Left lung (tissue), 10 donors: ENCODE data around the gene TRIM65. TPM values are rescaled to one million over a fixed set of nuclear protein-coding genes. Genes with fewer than 3 reads are reported as not detected.

Experiments used
- ATAC-seq: fragments of 200-7000 bp; cut with Tn5 transposase; one replicate; pipeline ENCODE4 v1.9.1; 2020; ENCODE audit warnings: moderate library complexity
- DNase-seq, 4 donors: peaks; one replicate each; pipeline ENCODE4 v3.0.0-alpha.2; 2013 to 2020
- H3K27ac ChIP-seq, 2 donors: fragments of 200-600 bp; sonication (generic) in 1 of 2; one replicate each; pipeline versions ENCODE4 v1.5.0 to v1.8.0; 2020 to 2021
- H3K27me3 ChIP-seq, 2 donors: fragments of 200-600 bp; sonication (generic) in 1 of 2; one replicate each; pipeline versions ENCODE4 v1.5.0 to v1.8.0; 2020 to 2021
- H3K36me3 ChIP-seq, 2 donors: fragments of 200-600 bp; sonication (generic) in 1 of 2; one replicate each; pipeline versions ENCODE4 v1.5.0 to v1.8.0; 2020 to 2021
- H3K4me1 ChIP-seq, 2 donors: fragments of 200-600 bp; one replicate each; pipeline ENCODE4 v1.8.0; 2021
- H3K4me3 ChIP-seq, 2 donors: fragments of 200-600 bp; sonication (generic) in 1 of 2; one replicate each; pipeline versions ENCODE4 v1.5.0 to v1.8.0; 2020 to 2021; ENCODE audit warnings: mild to moderate bottlenecking in 1 of 2
- H3K9me3 ChIP-seq, 2 donors: fragments of 200-600 bp; sonication (generic) in 1 of 2; one replicate each; pipeline versions ENCODE4 v1.5.0 to v1.8.0; 2020 to 2021
- intact Hi-C, 2 donors: fragments of 100-400 bp; cut with DNase I; formaldehyde crosslinking; loops; one replicate each; pipeline versions ENCODE4 v1.11.2 to v1.14.2; 2022
- polyA plus RNA-seq, 6 donors: library from polyadenylated mRNA; unstranded; fragments of 120-200 nt; gene quantifications; one replicate each; pipeline ENCODE4 v1.2.1, GENCODE V29; 2013; ENCODE audit not compliant: insufficient read length in 6 of 6
- total RNA-seq, 2 donors: library from RNA; stranded (reverse); fragmentation: NEBNext Ultra II Directional; extraction: Animal tissue kit (Norgen Biotek cat#: 25700); gene quantifications; one replicate each; pipeline ENCODE4 v1.2.1, GENCODE V29; 2021
- TF ChIP-seq, protein P1 (sequence below), 2 donors: fragments of 200-600 bp; sonication (generic) in 1 of 2; IDR thresholded peaks; one replicate each; pipeline versions ENCODE4 v1.5.0 to v1.8.0; 2021; ENCODE audit warnings: antibody characterized with exemption in 2 of 2
- donor health status: DM: no; HTN: yes; CAD: no.
- donor health status: DM: no; HTN: no; CAD: no.

The TRIM65 gene
- total and polyA plus RNA-seq, 8 donors: 15.8 to 35.1 (median 20.0) TPM

DNA sequence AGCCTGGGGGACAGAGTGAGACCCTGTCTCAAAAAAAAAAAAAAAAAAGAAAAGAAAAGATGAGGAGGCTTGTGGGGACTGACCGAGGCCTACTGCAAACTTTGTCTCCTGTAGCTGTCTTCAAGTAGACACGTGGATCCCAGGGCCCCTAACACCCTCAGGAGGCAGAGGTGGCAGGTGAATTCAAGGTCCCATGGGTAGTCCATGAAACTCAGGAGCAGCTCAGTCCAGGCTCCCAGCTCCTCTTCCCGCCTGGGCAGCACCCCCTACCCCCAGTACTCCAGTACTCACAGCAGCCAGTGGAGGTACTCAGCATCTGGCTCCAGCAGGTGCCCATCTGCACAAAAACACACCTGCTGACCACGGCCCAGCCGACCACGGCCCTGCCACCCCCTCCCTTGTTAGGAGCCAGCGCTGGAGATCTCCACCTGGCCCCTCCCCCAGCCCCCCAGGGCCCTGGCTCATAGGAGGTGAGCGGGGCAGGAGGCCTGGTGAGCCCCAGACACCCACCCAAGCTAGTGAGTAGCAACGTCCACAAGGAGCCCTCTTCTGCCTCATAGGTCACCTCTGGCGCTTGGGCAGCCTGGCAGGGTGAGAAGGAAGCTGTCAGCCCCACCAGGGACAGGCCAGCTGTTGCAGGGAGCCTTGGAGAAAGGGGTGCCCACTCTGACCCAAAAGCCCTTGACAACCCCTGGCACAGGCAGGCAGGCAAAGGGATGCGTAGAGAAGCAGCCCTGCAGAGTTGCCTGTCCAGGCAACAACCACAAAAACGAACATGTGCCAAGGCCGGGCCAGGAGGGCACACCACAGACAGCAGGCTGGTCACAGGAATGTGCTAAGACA is 4.2 kb upstream of the TRIM65 start:
- intact Hi-C loops: no loop called here
- ATAC-seq (no peak), DNase-seq (no peak)
- peaks cover 15 to 33% of the 10 kb centered on the region in 2 donors for H3K4me1 ChIP-seq
- TF ChIP-seq, protein P1, sequence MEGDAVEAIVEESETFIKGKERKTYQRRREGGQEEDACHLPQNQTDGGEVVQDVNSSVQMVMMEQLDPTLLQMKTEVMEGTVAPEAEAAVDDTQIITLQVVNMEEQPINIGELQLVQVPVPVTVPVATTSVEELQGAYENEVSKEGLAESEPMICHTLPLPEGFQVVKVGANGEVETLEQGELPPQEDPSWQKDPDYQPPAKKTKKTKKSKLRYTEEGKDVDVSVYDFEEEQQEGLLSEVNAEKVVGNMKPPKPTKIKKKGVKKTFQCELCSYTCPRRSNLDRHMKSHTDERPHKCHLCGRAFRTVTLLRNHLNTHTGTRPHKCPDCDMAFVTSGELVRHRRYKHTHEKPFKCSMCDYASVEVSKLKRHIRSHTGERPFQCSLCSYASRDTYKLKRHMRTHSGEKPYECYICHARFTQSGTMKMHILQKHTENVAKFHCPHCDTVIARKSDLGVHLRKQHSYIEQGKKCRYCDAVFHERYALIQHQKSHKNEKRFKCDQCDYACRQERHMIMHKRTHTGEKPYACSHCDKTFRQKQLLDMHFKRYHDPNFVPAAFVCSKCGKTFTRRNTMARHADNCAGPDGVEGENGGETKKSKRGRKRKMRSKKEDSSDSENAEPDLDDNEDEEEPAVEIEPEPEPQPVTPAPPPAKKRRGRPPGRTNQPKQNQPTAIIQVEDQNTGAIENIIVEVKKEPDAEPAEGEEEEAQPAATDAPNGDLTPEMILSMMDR (IDR thresholded peaks at IDR 0.05): no peak
- peaks cover 0 to 52% of the 10 kb centered on the region in 2 donors for H3K36me3 ChIP-seq
- no peak overlapping the region for H3K4me3 ChIP-seq
- no peak overlapping the region for H3K27ac ChIP-seq
- no peaks in the 10 kb centered on the region for H3K27me3 ChIP-seq
- H3K9me3 ChIP-seq: no peaks in the 10 kb centered on the region

DNA sequence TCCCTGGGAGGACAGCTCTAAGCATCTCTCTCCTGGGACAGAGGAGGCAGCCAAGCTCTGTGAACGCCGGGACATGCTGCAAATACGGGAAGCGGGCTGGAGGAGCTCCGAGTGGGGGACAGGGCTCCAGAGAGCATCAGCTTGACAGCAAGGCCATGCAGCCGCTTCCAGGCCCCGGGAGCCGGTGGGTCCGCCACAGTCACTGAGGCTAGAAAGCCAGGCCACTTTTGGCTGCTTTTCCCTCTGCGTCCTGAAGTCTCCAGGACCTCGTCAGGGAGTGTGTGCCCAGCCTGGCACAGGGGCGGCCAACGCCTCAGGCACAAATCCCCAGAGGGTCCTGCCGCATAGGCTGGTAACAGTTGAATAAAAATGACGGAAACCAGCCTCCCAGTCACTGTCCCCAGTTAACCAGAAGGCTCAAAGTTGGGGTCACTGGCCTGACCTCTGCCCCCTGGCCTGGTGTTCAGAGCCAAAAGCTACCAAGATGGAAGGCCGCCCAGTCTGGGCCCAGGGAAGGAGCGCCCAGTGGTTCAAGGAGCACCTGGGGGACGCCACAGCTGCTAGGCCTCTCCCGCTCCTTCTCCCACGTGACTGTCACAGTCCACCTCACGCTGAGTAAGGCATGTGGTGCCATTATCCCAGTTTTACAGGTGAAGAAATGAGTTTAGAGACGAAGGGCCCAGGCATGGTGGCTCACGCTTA is 3.2 kb upstream of the TRIM65 start:
- H3K9me3 ChIP-seq: no peaks in the 10 kb centered on the region
- H3K4me3 ChIP-seq: no peak overlapping the region
- ATAC-seq (no peak), DNase-seq (no peak)
- H3K4me1 ChIP-seq: peaks cover 19 to 35% of the 10 kb centered on the region in 2 donors
- H3K27ac ChIP-seq: no peak overlapping the region
- no peaks in the 10 kb centered on the region for H3K27me3 ChIP-seq
- intact Hi-C loops: loop anchor here in 1 of 2 donors (10.0 kb wide), 1 partner anchor 125 kb away; a partner anchor contains a TSS
- H3K36me3 ChIP-seq: peaks cover 0 to 52% of the 10 kb centered on the region in 2 donors
- TF ChIP-seq, protein P1 (IDR thresholded peaks at IDR 0.05): no peak

DNA sequence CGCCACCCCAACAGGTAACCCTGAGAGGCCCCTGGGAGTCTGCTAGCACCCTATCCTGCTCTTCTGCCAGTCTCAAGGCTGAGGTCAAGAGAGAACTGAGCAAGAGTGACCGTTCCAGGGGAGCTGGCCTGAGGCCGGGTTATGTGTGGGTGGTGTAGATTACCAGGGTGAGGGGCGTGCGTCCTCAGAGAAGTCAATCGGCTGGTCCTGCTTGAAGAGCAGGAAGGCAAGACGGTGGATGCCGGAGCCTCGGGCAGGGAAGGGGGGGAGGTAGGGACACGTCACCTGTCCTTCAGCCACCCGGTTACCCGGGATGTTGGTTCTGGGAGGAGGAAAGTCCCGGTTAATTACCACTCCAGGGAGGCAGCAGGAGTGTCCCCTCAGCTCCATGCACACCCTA is 2.6 kb upstream of the TRIM65 start:
- Histone ChIP-seq H3K27ac (no peak overlapping the region), H3K36me3 (peaks cover 0 to 52% of the 10 kb centered on the region in 2 donors), H3K27me3 (no peaks in the 10 kb centered on the region), H3K4me1 (peaks cover 24 to 40% of the 10 kb centered on the region in 2 donors), H3K9me3 (no peaks in the 10 kb centered on the region), H3K4me3 (no peak overlapping the region)
- no peak for ATAC-seq
- DNase-seq: no peak
- TF ChIP-seq, protein P1 (IDR thresholded peaks at IDR 0.05): no peak
- intact Hi-C loops: loop anchor here in 1 of 2 donors (10.0 kb wide), 1 partner anchor 125 kb away; a partner anchor contains a TSS

DNA sequence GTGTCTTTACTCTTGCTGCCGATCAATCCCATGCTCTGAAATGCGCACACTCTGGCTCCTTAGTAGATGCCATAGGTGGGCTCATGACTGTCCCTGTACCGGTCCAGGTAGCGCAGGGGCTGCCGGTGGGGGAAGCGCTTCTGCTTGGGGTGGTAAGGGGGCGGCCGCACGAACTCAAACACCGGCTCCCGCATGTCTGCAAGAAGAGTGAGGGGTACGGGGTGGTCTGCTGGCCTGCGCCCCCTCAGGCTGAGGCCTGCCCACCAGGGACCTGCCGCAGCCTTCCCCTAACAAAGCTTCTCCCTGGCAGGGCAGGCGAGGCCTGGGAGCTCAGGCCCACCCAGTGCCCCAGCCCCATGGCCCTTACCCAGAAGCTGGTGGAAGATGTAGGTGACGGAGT is 2.0 kb upstream of the TRIM65 start:
- TF ChIP-seq, protein P1 (IDR thresholded peaks at IDR 0.05): no peak
- H3K27me3 ChIP-seq: no peaks in the 10 kb centered on the region
- H3K4me3 ChIP-seq: no peak overlapping the region
- intact Hi-C loops: loop anchor here in 1 of 2 donors (10.0 kb wide), 1 partner anchor 124 kb away; a partner anchor contains a TSS
- no peaks in the 10 kb centered on the region for H3K9me3 ChIP-seq
- DNase-seq (peak in 1 of 4 donors; percentile 58), ATAC-seq (no peak)
- H3K27ac ChIP-seq: no peak overlapping the region
- H3K4me1 ChIP-seq: peaks cover 20 to 38% of the 10 kb centered on the region in 2 donors
- peaks cover 0 to 52% of the 10 kb centered on the region in 2 donors for H3K36me3 ChIP-seq

DNA sequence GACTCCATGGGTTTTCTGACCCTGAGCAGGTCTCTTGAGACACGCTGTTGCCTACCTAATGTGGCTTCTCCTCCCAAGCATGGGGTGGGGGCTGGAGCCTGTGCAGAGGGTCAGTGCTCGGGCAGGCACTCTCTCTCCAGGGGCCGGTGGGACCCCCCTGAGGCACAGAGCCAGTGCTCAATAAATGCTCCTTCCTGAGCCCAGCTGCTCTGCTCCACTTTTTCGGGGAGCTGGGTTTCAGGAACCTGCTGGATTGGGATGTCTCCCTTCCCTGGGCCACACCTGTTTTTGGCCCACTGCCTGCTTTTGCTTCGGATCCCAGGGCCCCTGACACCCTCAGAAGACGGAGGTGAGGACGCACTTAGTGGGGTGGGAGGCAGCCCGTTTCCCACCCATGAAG is 1.3 kb upstream of the TRIM65 start:
- TF ChIP-seq, protein P1 (IDR thresholded peaks at IDR 0.05): no peak
- H3K9me3 ChIP-seq: no peaks in the 10 kb centered on the region
- H3K4me3 ChIP-seq: no peak overlapping the region
- DNase-seq: peak in 1 of 4 donors; percentile 66
- no peaks in the 10 kb centered on the region for H3K27me3 ChIP-seq
- peaks cover 0 to 54% of the 10 kb centered on the region in 2 donors for H3K36me3 ChIP-seq
- ATAC-seq: no peak
- H3K4me1 ChIP-seq: peaks cover 17 to 30% of the 10 kb centered on the region in 2 donors
- intact Hi-C loops: loop anchor here in 1 of 2 donors (10.0 kb wide), 1 partner anchor 123 kb away; a partner anchor contains a TSS
- H3K27ac ChIP-seq: no peak overlapping the region
